HepG2 (cell line): ENCODE results near the gene SLC6A17. TPM values are rescaled to one million over a fixed set of nuclear protein-coding genes. Genes with fewer than 3 reads are reported as not detected.

Experiments
- ATAC-seq: fragments of 200-7000 bp; cut with Tn5 transposase; 3 replicates; pipeline ENCODE4 v1.9.1; 2020; ENCODE audit warnings: mild to moderate bottlenecking, moderate library complexity
- BruUV-seq: library from RNA; stranded (reverse); fragments of 400-500 nt; replicated peaks from 2 replicates; lab custom pipeline; 2021; lab: Mats Ljungman, UMichigan
- CTCF ChIA-PET: fragments of 300-600 bp; formaldehyde crosslinking; extraction: SDS; loops from one replicate; lab custom pipeline; 2021; ENCODE audit warnings: low total read pairs, inconsistent platforms, low intra/inter-chr PET ratio; lab: Yijun Ruan, JAX
- POLR2A ChIA-PET: fragments of 350-600 bp; sonication (Branson Sonifier 250); formaldehyde crosslinking; loops from one replicate; lab custom pipeline; 2020; ENCODE audit warnings: antibody characterized with exemption, inconsistent platforms; lab: Yijun Ruan, JAX
- DNase-seq: peaks from one replicate; pipeline ENCODE4 v3.0.0-alpha.2; 2015; ENCODE audit warnings: low spot score
- FAIRE-seq: peaks from 3 replicates; lab custom pipeline; 2011; peaks lifted over from hg19 to GRCh38; lab: Jason Lieb, UNC
- H2AFZ ChIP-seq: one replicate; pipeline ENCODE4 v1.6.1; 2011; ENCODE audit warnings: low read length, inconsistent platforms
- H3K27ac ChIP-seq: fragments of 300-600 bp; 3 replicates; pipeline ENCODE4 v1.8.0; 2011; ENCODE audit warnings: mixed run types, mild to moderate bottlenecking, mixed read lengths, low read length, inconsistent platforms; ENCODE audit not compliant: insufficient read depth; ENCODE audit errors: extremely low read length
- H3K27me3 ChIP-seq, 2 experiments: fragments of 200-600 bp in 1 of 2; 2 replicates in 1 of 2; 3 replicates in 1 of 2; pipeline versions ENCODE4 v1.6.0 to v1.8.0; 2011; ENCODE audit warnings: low read length in 2 of 2, mild to moderate bottlenecking in 2 of 2, moderate library complexity in 2 of 2, inconsistent platforms in 1 of 2; ENCODE audit not compliant: insufficient read depth in 2 of 2, control insufficient read depth in 1 of 2
- H3K36me3 ChIP-seq, 2 experiments: fragments of 200-600 bp in 1 of 2; replicated peaks in 1 of 2; 2 replicates in 1 of 2; 3 replicates in 1 of 2; pipeline versions ENCODE4 v1.5.1 to v1.8.0; 2011; ENCODE audit warnings: low read length in 2 of 2, inconsistent platforms in 1 of 2; ENCODE audit not compliant: insufficient read depth in 2 of 2, control insufficient read depth in 1 of 2
- H3K4me1 ChIP-seq: 2 replicates; pipeline ENCODE4 v1.5.1; 2012; ENCODE audit warnings: low read length, inconsistent platforms; ENCODE audit not compliant: insufficient read depth
- H3K4me2 ChIP-seq: 2 replicates; pipeline ENCODE4 v1.6.0; 2011; ENCODE audit warnings: low read depth, low read length, inconsistent platforms
- H3K4me3 ChIP-seq, 3 experiments: fragments of 200-600 bp in 1 of 3; sonication (generic), shearing (Covaris generic) in 1 of 3; replicated peaks in 1 of 3; 2 replicates each; pipeline ENCODE4 v1.5.1; 2011 to 2016; ENCODE audit warnings: low read length in 3 of 3, inconsistent platforms in 2 of 3, low read depth in 2 of 3, mild to moderate bottlenecking in 2 of 3, control low read depth in 1 of 3, mixed read lengths in 1 of 3; ENCODE audit not compliant: insufficient read depth in 1 of 3
- H3K79me2 ChIP-seq: one replicate; pipeline ENCODE4 v1.6.1; 2011; ENCODE audit warnings: low read length, inconsistent platforms; ENCODE audit not compliant: insufficient read depth
- H3K9ac ChIP-seq: 2 replicates; pipeline ENCODE4 v1.6.0; 2011; ENCODE audit warnings: mild to moderate bottlenecking, low read depth, low read length, inconsistent platforms; ENCODE audit not compliant: insufficient read depth
- H3K9me3 ChIP-seq: 2 replicates; pipeline ENCODE4 v1.5.1; 2012; ENCODE audit warnings: mild to moderate bottlenecking, low read length
- H4K20me1 ChIP-seq: 2 replicates; pipeline ENCODE4 v1.6.0; 2011; ENCODE audit warnings: inconsistent platforms, mild to moderate bottlenecking, low read length, moderate library complexity; ENCODE audit not compliant: insufficient read depth
- CBX1 ChIP-seq: IDR thresholded peaks from one replicate; pipeline ENCODE4 v1.6.1; 2016; ENCODE audit warnings: antibody characterized with exemption, low read depth
- E2F2 ChIP-seq: sonication (generic); formaldehyde crosslinking; IDR thresholded peaks from 2 replicates; pipeline ENCODE4 v1.4.0; 2020; ENCODE audit warnings: missing genetic modification reagents, borderline replicate concordance
- KAT8 ChIP-seq: IDR thresholded peaks from 2 replicates; pipeline ENCODE4 v1.6.1; 2016; ENCODE audit warnings: missing genetic modification reagents, missing compliant biosample characterization
- NR1H2 ChIP-seq: sonication (generic); formaldehyde crosslinking; IDR thresholded peaks from 2 replicates; pipeline ENCODE4 v1.8.1; 2022; ENCODE audit warnings: low read depth, missing genetic modification reagents, borderline replicate concordance
- REXO4 ChIP-seq: sonication (generic); formaldehyde crosslinking; IDR thresholded peaks from 2 replicates; pipeline ENCODE4 v1.8.0; 2022; ENCODE audit warnings: missing genetic modification reagents, mild to moderate bottlenecking, borderline replicate concordance
- SUZ12 ChIP-seq: fragments of 150-350 bp; IDR thresholded peaks from 2 replicates; pipeline ENCODE4 v1.6.1; 2014; ENCODE audit warnings: low read depth, low read length
- ZBTB49 ChIP-seq: sonication (generic); formaldehyde crosslinking; IDR thresholded peaks from 2 replicates; pipeline ENCODE4 v1.4.0; 2020; ENCODE audit warnings: missing genetic modification reagents, borderline replicate concordance
- WGBS: methylation state at CpG from one replicate; pipeline ENCODE4 v1.1.6; 2017; ENCODE audit warnings: low lambda C conversion rate; 5-methylcytosine and 5-hydroxymethylcytosine counted together
- in situ Hi-C: cut with HindIII; loops from 2 replicates; pipeline ENCODE4 v1.10.0; 2017; ENCODE audit warnings: low pct_unique_long_range_greater_than_20kb; ENCODE audit not compliant: extremely low pct_ligation_motif_present
- intact Hi-C: fragments of 100-400 bp; cut with micrococcal nuclease; formaldehyde crosslinking; loops from one replicate; pipeline ENCODE4 v1.10.0; 2022; ENCODE audit not compliant: unreplicated experiment
- polyA plus RNA-seq, 8 experiments: library from polyadenylated mRNA; depleted of rRNA in 3 of 8; stranded (reverse) in 7 of 8; unstranded in 1 of 8; fragments of >200 nt; fragmentation: Illumina TruSeq in 4 of 8; extraction: Trizol in 4 of 8; gene quantifications; 2 replicates each; pipeline versions ENCODE4 v1.2.1 to v1.2.3, GENCODE V29; 2011 to 2016; ENCODE audit warnings: low read depth in 4 of 8, missing spikeins in 1 of 8, mixed read lengths in 1 of 8; ENCODE audit not compliant: insufficient read depth in 1 of 8
- total RNA-seq, 5 experiments: library from RNA; depleted of rRNA; stranded (reverse); fragments of >200 nt; fragmentation: Illumina TruSeq; extraction: Trizol; gene quantifications; 2 replicates each; pipeline ENCODE4 v1.2.3, GENCODE V29; 2016; ENCODE audit warnings: low read depth in 1 of 5
- TF ChIP-seq, protein P1 (sequence below), 2 experiments: sonication (generic) in 1 of 2; formaldehyde crosslinking in 1 of 2; IDR thresholded peaks; 2 replicates each; pipeline versions ENCODE4 v1.4.0 to v1.6.1; 2018 to 2020; ENCODE audit warnings: missing genetic modification reagents in 2 of 2, borderline replicate concordance in 1 of 2, low read depth in 1 of 2, mild to moderate bottlenecking in 1 of 2, missing biosample characterization in 1 of 2

Gene SLC6A17
- total and polyA plus RNA-seq, 2 of the 13 experiments (the other 11 are each of a cell fraction or from before 2014, with no cell fraction given) = not detected

- TF ChIP-seq, protein P1, sequence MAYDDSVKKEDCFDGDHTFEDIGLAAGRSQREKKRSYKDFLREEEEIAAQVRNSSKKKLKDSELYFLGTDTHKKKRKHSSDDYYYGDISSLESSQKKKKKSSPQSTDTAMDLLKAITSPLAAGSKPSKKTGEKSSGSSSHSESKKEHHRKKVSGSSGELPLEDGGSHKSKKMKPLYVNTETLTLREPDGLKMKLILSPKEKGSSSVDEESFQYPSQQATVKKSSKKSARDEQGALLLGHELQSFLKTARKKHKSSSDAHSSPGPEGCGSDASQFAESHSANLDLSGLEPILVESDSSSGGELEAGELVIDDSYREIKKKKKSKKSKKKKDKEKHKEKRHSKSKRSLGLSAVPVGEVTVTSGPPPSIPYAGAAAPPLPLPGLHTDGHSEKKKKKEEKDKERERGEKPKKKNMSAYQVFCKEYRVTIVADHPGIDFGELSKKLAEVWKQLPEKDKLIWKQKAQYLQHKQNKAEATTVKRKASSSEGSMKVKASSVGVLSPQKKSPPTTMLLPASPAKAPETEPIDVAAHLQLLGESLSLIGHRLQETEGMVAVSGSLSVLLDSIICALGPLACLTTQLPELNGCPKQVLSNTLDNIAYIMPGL (CRISPR knock-in tag; IDR thresholded peaks at IDR 0.05; ENCODE audit: borderline replicate concordance in 1 of 2, low read depth in 1 of 2) = no peak
- TF ChIP-seq SUZ12 (no peak), NR1H2 (CRISPR knock-in tag) (no peak), REXO4 (CRISPR knock-in tag) (no peak)
Measured at GRCh38 chr1:110198746-110199145, 48.5 kb downstream of the SLC6A17 start (continued).

- in situ Hi-C loops = loop anchor here (5.0 to 10.0 kb wide), 2 partner anchors 262 to 295 kb away; no protein-coding TSS in a partner anchor
- no peak for TF ChIP-seq CBX1
- TF ChIP-seq KAT8 (CRISPR knock-in tag) = no peak
- TF ChIP-seq E2F2 (CRISPR knock-in tag) = no peak
- no peak for TF ChIP-seq ZBTB49 (CRISPR knock-in tag)
- TF ChIP-seq, all 625 proteins: peak for 0
- ChIA-PET POLR2A (no interaction called here), CTCF (no interaction called here)
- peaks cover 3 to 24% of the 10 kb centered on the region in 2 experiments; a peak in 3 of 5 replicates for H3K27me3 ChIP-seq
- H3K79me2 ChIP-seq = no peaks in the 10 kb centered on the region
- intact Hi-C loops = no loop called here
- ATAC-seq = no peak
- H3K27ac ChIP-seq = no peak overlapping the region
- no peak overlapping the region for H2AFZ ChIP-seq
- H3K4me1 ChIP-seq = no peaks in the 10 kb centered on the region
- no peak overlapping the region for H3K9ac ChIP-seq
- no TSS peak for BruUV-seq
- WGBS = 0% methylated on average over 2 of the region's 2 CpGs
- DNase-seq = no peak
- H3K4me2 ChIP-seq = no peak overlapping the region
- no peak overlapping the region for H3K4me3 ChIP-seq
- H4K20me1 ChIP-seq = no peaks in the 10 kb centered on the region; the same call in 1 of the 2 replicates
- H3K36me3 ChIP-seq = no peaks in the 10 kb centered on the region
- FAIRE-seq = no peak
- no peaks in the 10 kb centered on the region for H3K9me3 ChIP-seq
Measured at GRCh38 chr1:110200190-110200589, 49.9 kb downstream of the SLC6A17 start.
